Measurements from ENCODE around the gene RASSF8. TPM values are rescaled to one million over a fixed set of nuclear protein-coding genes. Genes with fewer than 3 reads are reported as not detected.

Gene RASSF8
- total RNA-seq, 1 donor from 2014 or later = 29.6 TPM

- H3K4me3 ChIP-seq (ENCODE audit: low read depth, low read length) = peak overlapping the region; percentile 75
- no peak for DNase-seq (ENCODE audit: low read depth)
- no peak for TF ChIP-seq CTCF (conservative IDR thresholded peaks at IDR 0.05; ENCODE audit: low read depth, low read length)
Measured at GRCh38 chr12:25960961-25961360, 2.5 kb downstream of the RASSF8 start.

- H3K4me3 ChIP-seq (ENCODE audit: low read depth, low read length) = no peak overlapping the region
- TF ChIP-seq CTCF (conservative IDR thresholded peaks at IDR 0.05; ENCODE audit: low read depth, low read length) = no peak
- DNase-seq (ENCODE audit: low read depth) = no peak
Measured at GRCh38 chr12:25962932-25963525, 4.5 kb downstream of the RASSF8 start.

GRCh38 chr12:25965682-25966081 is 7.2 kb downstream of the RASSF8 start:
- no peak for TF ChIP-seq CTCF (conservative IDR thresholded peaks at IDR 0.05; ENCODE audit: low read depth, low read length)
- no peak overlapping the region for H3K4me3 ChIP-seq (ENCODE audit: low read depth, low read length)
- DNase-seq (ENCODE audit: low read depth) = no peak

- no peak for DNase-seq (ENCODE audit: low read depth)
- H3K4me3 ChIP-seq (ENCODE audit: low read depth, low read length) = no peak overlapping the region
- TF ChIP-seq CTCF (conservative IDR thresholded peaks at IDR 0.05; ENCODE audit: low read depth, low read length) = no peak
Measured at GRCh38 chr12:25970082-25970481, 11.6 kb downstream of the RASSF8 start.

- DNase-seq (ENCODE audit: low read depth) = no peak
- H3K4me3 ChIP-seq (ENCODE audit: low read depth, low read length) = no peak overlapping the region
- TF ChIP-seq CTCF (conservative IDR thresholded peaks at IDR 0.05; ENCODE audit: low read depth, low read length) = peak; percentile 40
Measured at GRCh38 chr12:25970916-25971653, 12.6 kb downstream of the RASSF8 start.

GRCh38 chr12:25971654-25972041 is 13.2 kb downstream of the RASSF8 start:
- no peak for TF ChIP-seq CTCF (conservative IDR thresholded peaks at IDR 0.05; ENCODE audit: low read depth, low read length)
- DNase-seq (ENCODE audit: low read depth) = no peak
- H3K4me3 ChIP-seq (ENCODE audit: low read depth, low read length) = no peak overlapping the region

GRCh38 chr12:25972783-25973182 is 14.3 kb downstream of the RASSF8 start:
- TF ChIP-seq CTCF (conservative IDR thresholded peaks at IDR 0.05; ENCODE audit: low read depth, low read length) = no peak
- DNase-seq (ENCODE audit: low read depth) = no peak
- no peak overlapping the region for H3K4me3 ChIP-seq (ENCODE audit: low read depth, low read length)
